Measurements from ENCODE around the gene POLA2.

The POLA2 gene

DNA sequence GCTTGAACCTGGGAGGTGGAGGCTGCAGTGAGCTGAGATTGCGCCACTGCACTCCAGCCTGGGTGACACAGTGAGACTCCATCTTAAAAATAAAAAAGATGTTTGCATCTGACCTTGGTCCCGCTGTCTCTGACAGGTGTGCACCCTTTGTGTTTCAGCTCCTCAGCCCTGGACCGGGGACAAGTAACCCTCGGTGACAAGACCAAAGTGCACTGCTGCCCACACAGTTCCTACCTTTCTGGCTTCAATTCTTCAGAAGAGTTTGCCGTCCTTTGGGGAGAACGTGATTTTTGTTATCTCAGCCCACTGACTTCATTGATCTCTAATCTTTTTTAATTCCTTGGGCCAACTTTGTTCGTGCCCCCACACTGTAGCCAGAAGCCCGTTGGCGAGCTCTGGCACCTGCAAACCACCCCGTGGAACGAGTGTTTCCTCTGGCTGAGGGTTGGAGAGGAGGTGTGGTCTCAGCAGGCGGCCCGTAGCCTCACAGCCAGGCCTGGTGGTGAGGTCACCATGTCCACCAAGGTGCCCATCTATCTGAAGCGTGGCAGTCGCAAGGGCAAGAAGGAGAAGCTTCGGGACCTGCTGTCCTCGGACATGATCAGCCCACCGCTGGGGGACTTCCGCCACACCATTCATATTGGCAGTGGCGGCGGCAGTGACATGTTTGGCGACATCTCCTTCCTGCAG is 58.8 kb downstream of the POLA2 start:
- DNase-seq (ENCODE audit: extremely low read depth, low read depth): no peak
- TF ChIP-seq, protein P1, sequence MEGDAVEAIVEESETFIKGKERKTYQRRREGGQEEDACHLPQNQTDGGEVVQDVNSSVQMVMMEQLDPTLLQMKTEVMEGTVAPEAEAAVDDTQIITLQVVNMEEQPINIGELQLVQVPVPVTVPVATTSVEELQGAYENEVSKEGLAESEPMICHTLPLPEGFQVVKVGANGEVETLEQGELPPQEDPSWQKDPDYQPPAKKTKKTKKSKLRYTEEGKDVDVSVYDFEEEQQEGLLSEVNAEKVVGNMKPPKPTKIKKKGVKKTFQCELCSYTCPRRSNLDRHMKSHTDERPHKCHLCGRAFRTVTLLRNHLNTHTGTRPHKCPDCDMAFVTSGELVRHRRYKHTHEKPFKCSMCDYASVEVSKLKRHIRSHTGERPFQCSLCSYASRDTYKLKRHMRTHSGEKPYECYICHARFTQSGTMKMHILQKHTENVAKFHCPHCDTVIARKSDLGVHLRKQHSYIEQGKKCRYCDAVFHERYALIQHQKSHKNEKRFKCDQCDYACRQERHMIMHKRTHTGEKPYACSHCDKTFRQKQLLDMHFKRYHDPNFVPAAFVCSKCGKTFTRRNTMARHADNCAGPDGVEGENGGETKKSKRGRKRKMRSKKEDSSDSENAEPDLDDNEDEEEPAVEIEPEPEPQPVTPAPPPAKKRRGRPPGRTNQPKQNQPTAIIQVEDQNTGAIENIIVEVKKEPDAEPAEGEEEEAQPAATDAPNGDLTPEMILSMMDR (IDR thresholded peaks at IDR 0.05; ENCODE audit: low read depth, low read length): no peak

DNA sequence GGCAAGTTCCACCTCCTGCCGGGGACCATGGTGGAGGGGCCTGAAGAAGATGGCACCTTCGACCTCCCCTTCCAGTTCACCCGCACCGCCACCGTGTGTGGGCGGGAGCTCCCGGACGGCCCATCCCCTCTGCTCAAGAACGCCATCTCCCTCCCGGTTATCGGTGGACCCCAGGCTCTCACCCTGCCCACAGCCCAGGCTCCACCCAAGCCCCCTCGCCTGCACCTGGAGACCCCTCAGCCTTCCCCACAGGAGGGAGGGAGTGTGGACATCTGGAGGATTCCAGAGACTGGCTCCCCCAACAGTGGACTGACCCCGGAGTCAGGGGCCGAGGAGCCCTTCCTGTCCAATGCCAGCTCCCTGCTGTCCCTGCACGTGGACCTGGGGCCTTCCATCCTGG is 59.3 kb downstream of the POLA2 start:
- TF ChIP-seq, protein P1 (IDR thresholded peaks at IDR 0.05; ENCODE audit: low read depth, low read length): no peak

DNA sequence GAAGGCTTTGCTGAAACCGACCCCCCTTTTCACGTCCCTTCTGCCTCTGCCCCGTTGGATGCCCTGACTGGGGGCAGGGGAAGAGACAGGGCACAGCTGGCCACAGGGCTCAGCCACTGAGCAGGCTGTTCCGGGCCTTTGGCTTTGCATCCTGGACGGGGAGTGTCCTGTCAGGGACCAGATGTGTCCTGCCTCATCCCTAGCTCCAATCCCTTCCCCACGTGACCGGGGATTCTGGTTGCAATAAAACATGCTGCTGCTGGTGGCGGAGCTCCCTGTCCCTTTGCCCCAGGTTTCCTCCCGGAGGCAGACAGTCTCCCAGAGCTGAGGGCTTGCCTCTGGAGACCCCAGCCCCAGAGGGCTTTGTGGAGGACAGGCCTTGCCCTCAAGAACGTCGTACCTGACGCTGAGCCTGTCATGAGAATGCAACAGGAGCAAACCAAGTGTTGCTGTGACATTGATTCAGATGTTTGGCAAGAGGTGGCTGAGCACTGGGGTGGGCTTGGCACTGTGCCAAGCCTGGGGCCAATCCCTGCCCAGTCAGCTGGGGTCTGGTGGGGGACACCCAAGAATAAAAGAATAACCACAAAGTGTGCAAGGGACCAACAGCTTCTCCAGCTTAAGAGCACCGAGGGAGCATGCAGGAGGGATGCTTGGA is 60.2 kb downstream of the POLA2 start:
- DNase-seq (ENCODE audit: extremely low read depth, low read depth): no peak
- TF ChIP-seq, protein P1 (IDR thresholded peaks at IDR 0.05; ENCODE audit: low read depth, low read length): no peak

More for the DNA sequence above, 59.3 kb downstream of the POLA2 start:
- DNase-seq (ENCODE audit: extremely low read depth, low read depth): no peak

DNA sequence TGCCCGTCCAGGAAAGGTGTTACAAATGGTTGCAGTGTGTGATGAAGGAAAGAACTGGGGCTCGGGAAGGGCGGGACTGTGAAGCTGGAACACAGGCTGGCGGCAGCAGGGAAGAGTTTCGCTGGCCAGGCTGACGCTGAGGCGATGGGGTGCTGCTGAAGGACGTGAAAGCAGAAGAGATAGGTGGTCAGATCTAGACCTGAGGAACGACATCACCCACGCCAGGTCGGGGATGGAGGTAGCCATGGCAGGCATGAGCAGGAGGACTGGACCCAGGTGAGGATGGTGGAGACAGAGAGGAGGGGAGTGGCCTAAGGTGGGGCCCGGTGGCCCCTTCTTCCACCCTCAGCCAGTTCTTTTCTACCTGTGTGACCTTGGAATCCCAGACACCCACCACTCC is 62.1 kb downstream of the POLA2 start:
- TF ChIP-seq, protein P1 (IDR thresholded peaks at IDR 0.05; ENCODE audit: low read depth, low read length): no peak
- DNase-seq (ENCODE audit: extremely low read depth, low read depth): no peak

DNA sequence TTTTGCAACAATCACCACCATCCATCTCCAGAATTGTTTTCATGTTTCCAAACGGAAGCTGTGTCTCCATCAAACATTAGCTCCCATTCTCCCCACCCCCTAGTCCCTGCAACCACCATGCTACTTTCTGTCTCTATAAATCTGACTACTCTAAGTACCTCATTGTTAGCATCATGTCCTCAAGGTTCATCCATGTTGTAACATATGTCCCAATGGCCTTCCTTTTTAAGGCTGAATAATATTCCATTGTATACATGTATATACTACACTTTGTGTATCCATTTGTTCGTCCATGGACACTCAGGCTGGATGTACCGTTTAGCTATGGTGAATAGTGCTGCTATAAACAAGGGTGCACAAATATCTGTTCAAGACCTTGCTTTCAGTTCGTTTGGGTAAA is 63.7 kb downstream of the POLA2 start:
- TF ChIP-seq, protein P1 (IDR thresholded peaks at IDR 0.05; ENCODE audit: low read depth, low read length): no peak
- DNase-seq (ENCODE audit: extremely low read depth, low read depth): no peak

DNA sequence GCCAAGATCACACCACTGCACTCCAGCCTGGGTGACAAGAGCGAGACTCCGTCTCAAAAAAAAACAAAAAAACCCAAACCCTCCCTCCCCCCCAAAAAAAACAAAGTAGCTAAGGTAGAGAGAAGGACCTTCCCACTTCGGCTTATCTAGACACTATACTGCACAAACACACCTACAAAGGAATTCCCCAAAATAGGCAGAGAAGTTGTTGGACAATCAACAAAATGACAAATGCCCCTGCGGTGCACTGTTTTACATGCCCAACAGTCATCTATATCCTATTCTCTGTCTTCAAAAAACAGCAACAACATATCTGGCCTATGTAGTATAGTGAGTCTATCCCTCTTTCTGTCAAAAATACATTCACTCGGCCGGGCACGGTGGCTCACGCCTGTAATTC is 65.3 kb downstream of the POLA2 start:
- DNase-seq (ENCODE audit: extremely low read depth, low read depth): no peak
- TF ChIP-seq, protein P1 (IDR thresholded peaks at IDR 0.05; ENCODE audit: low read depth, low read length): no peak

DNA sequence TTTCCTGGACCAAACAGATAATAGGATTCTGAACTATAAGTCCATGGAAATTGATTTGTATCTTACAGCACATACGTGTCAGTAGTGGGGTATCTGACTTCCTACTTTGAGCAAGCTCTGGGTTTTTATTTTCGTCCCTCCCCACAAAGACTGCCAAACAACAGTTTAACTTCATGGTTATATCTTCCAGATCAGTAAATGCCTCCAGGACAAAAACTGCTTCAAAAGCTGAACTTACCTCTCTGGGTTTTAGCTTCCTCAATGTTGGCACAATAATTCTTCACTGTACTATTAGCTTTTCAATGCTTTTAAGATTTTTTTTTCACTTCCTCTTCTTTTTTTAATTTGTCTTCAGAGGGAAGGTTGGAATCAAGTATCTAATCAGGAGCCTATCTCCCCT is 67.7 kb downstream of the POLA2 start:
- no peak for DNase-seq (ENCODE audit: extremely low read depth, low read depth)
- TF ChIP-seq, protein P1 (IDR thresholded peaks at IDR 0.05; ENCODE audit: low read depth, low read length): no peak
